ENCODE data around the gene EPB41L5. TPM values are rescaled to one million over a fixed set of nuclear protein-coding genes. Genes with fewer than 3 reads are reported as not detected.

The EPB41L5 gene
- polyA plus RNA-seq, 1 donor (not counting 4 experiments of a cell fraction or from before 2014, with no cell fraction given): 17.8 TPM

DNA sequence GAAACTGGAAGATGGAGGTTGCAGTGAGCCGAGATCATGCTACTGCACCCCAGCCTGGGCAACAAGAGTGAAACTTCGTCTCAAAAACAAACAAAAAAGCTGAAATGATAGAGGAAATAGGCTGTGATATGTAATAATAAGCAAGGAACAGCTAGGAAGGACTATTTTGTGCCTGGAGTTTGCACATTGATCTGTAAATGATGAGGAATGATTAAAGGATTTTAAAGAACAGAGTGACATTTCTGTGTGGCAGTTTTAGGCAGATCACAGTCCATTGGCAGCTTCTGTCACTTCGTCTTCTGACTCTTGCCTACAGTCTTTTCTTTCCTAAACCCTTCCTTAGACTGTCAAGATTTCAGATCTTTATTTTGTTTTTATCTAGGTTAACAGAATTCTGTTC is 19.4 kb downstream of the EPB41L5 start:
- Histone ChIP-seq H4K20me1 (ENCODE audit: control insufficient read depth, extremely low read depth, insufficient read depth, low read length) (no peaks in the 10 kb centered on the region), H2AFZ (ENCODE audit: control insufficient read depth, low read length) (no peak overlapping the region), H3K4me2 (ENCODE audit: control insufficient read depth, extremely low read depth, insufficient read depth, low read depth, low read length) (no peak overlapping the region), H3K4me1 (ENCODE audit: control insufficient read depth, extremely low read depth, insufficient read depth, low read length) (no peaks in the 10 kb centered on the region), H3K9me3 (ENCODE audit: control insufficient read depth, low read depth, low read length) (no peaks in the 10 kb centered on the region), H3K4me3 (ENCODE audit: control insufficient read depth in 2 of 3, extremely low read depth in 1 of 3, insufficient read depth in 2 of 3, low read depth in 1 of 3, low read length in 3 of 3) (no peak overlapping the region), H3K27ac (ENCODE audit: control insufficient read depth, insufficient read depth, low read length) (no peak overlapping the region), H3K9me1 (ENCODE audit: control insufficient read depth, extremely low read depth, insufficient read depth, low read length) (peaks cover 2% of the 10 kb centered on the region), H3K79me2 (ENCODE audit: control insufficient read depth, insufficient read depth, low read length) (no peaks in the 10 kb centered on the region), H3K36me3 (ENCODE audit: control insufficient read depth in 2 of 2, extremely low read depth in 1 of 2, insufficient read depth in 2 of 2, low read length in 2 of 2) (no peaks in the 10 kb centered on the region), H3K9ac (ENCODE audit: control insufficient read depth, extremely low read depth, insufficient read depth, low read length) (no peak overlapping the region), H3K27me3 (ENCODE audit: control insufficient read depth, extremely low read depth, insufficient read depth, low read length) (no peaks in the 10 kb centered on the region)
- dilution Hi-C loops (cut with MboI; ENCODE audit: extremely low pct_ligation_motif_present, low sequenced_read_pairs): no loop called here
- FAIRE-seq (no peak), DNase-seq (ENCODE audit: low read depth, low spot score) (no peak)
- no peak for TF ChIP-seq EZH2 (IDR thresholded peaks at IDR 0.05; ENCODE audit: low read length)
- no peak for TF ChIP-seq CTCF (optimal IDR thresholded peaks at IDR 0.05 in 1 of 3, IDR thresholded peaks at IDR 0.05 in 1 of 3, conservative IDR thresholded peaks at IDR 0.05 in 1 of 3; ENCODE audit: extremely low read depth in 1 of 3, insufficient read depth in 2 of 3, low read length in 3 of 3)

DNA sequence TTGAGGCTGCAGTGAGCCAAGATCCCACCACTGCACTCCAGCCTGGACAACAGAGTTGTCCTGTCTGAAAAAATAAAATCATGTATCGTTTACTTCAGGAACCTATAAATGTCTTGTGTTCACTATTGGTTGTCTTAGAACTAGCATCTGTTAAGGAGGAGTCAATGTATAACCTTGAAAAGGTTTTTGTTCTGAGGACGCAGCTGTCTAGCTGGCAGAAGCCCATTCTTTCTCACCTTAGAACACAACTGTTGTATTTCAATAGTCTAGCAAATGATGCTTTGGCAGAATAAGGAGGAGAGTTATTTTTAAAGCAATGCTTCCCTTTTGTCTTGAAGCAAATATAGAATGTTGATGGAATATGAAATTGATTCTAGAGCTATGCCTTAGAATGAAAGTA is 21.1 kb downstream of the EPB41L5 start:
- FAIRE-seq: no peak
- TF ChIP-seq CTCF (optimal IDR thresholded peaks at IDR 0.05 in 1 of 3, IDR thresholded peaks at IDR 0.05 in 1 of 3, conservative IDR thresholded peaks at IDR 0.05 in 1 of 3; ENCODE audit: extremely low read depth in 1 of 3, insufficient read depth in 2 of 3, low read length in 3 of 3) (no peak), EZH2 (IDR thresholded peaks at IDR 0.05; ENCODE audit: low read length) (no peak)

More for the DNA sequence above, 21.1 kb downstream of the EPB41L5 start:
- Histone ChIP-seq H3K27ac (ENCODE audit: control insufficient read depth, insufficient read depth, low read length) (no peak overlapping the region), H3K4me2 (ENCODE audit: control insufficient read depth, extremely low read depth, insufficient read depth, low read depth, low read length) (no peak overlapping the region), H3K79me2 (ENCODE audit: control insufficient read depth, insufficient read depth, low read length) (no peaks in the 10 kb centered on the region), H2AFZ (ENCODE audit: control insufficient read depth, low read length) (no peak overlapping the region), H3K4me3 (ENCODE audit: control insufficient read depth in 2 of 3, extremely low read depth in 1 of 3, insufficient read depth in 2 of 3, low read depth in 1 of 3, low read length in 3 of 3) (no peak overlapping the region), H3K27me3 (ENCODE audit: control insufficient read depth, extremely low read depth, insufficient read depth, low read length) (no peaks in the 10 kb centered on the region), H3K4me1 (ENCODE audit: control insufficient read depth, extremely low read depth, insufficient read depth, low read length) (no peaks in the 10 kb centered on the region), H3K9ac (ENCODE audit: control insufficient read depth, extremely low read depth, insufficient read depth, low read length) (no peak overlapping the region), H4K20me1 (ENCODE audit: control insufficient read depth, extremely low read depth, insufficient read depth, low read length) (no peaks in the 10 kb centered on the region), H3K9me3 (ENCODE audit: control insufficient read depth, low read depth, low read length) (no peaks in the 10 kb centered on the region), H3K36me3 (ENCODE audit: control insufficient read depth in 2 of 2, extremely low read depth in 1 of 2, insufficient read depth in 2 of 2, low read length in 2 of 2) (no peaks in the 10 kb centered on the region), H3K9me1 (ENCODE audit: control insufficient read depth, extremely low read depth, insufficient read depth, low read length) (peaks cover 2% of the 10 kb centered on the region)
- no peak for DNase-seq (ENCODE audit: low read depth, low spot score)
- dilution Hi-C loops (cut with MboI; ENCODE audit: extremely low pct_ligation_motif_present, low sequenced_read_pairs): no loop called here

Data from keratinocyte (primary cell).